Measurements from ENCODE around the gene TM2D3. TPM values are rescaled to one million over a fixed set of nuclear protein-coding genes. Genes with fewer than 3 reads are reported as not detected.

Gene TM2D3
- total and polyA plus RNA-seq, 2 donors (not counting 1 experiment from before 2014, with no cell fraction given) = 35.5 to 63.5 TPM

DNA sequence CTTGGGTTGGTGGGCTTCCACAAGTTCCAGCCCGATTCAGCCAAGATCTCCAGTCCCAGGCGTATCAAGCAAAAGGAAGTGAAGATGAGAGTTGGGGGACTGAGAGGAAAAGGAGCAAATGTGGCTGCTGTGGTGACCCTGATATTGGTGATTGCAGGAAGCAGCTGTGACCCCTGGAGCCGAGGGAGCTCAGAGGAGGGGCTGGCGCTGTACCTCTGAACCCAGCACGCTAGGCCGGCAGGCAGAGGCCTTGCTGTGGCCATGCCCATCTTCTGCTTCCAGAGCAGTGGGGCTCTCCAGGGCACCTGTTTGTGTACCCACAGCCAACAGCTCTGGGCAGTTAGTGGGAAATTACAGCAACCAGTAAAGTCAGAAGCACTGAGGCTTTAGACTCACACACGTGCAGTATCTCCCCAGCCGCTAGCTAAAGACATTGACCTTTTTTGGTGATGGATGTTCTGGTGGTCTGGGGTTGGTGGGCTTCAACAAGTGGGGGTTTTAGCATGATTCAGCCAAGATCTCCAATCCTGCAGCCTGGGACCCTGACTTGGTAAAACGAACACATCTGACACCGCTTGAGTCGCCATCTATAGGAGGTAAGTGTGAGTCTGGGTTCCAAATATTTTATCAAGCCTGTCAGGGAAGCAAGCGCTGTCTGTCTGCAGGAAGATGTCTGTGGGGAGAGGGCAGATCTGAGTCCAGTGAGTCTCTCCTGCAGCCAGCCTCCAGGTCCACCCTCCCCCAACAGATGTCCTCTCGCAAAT, 33.1 kb downstream of the TM2D3 start:
- CTCF ChIA-PET = no interaction called here
- Histone ChIP-seq H2AFZ (ENCODE audit: insufficient read depth, low read depth, low read length, poor library complexity, severe bottlenecking) (no peak overlapping the region), H3K4me3 (ENCODE audit: control extremely low read depth in 1 of 5, extremely low read depth in 1 of 5, insufficient read depth in 1 of 5, low read depth in 2 of 5, low read length in 4 of 5) (no peak overlapping the region), H3K4me1 (ENCODE audit: control insufficient read depth in 2 of 2, insufficient read depth in 2 of 2, low read length in 2 of 2) (peaks cover 0 to 4% of the 10 kb centered on the region in 2 donors), H3K9me3 (ENCODE audit: control extremely low read depth in 1 of 3, control insufficient read depth in 2 of 3, insufficient read depth in 1 of 3, low read length in 2 of 3) (peaks cover 0 to 3% (median 0%) of the 10 kb centered on the region in 3 donors), H3K27me3 (replicated peaks in 1 of 4; ENCODE audit: control extremely low read depth in 1 of 4, control insufficient read depth in 3 of 4, insufficient read depth in 4 of 4, low read length in 3 of 4) (no peaks in the 10 kb centered on the region), H3K4me2 (replicated peaks; ENCODE audit: low read depth, low read length, poor library complexity, severe bottlenecking) (no peak overlapping the region), H3K36me3 (replicated peaks in 1 of 2; ENCODE audit: control extremely low read depth in 1 of 2, control insufficient read depth in 1 of 2, extremely low read depth in 1 of 2, insufficient read depth in 2 of 2, low read length in 1 of 2) (peaks cover 0 to 9% of the 10 kb centered on the region in 2 experiments), H3K9ac (ENCODE audit: low read length) (no peak overlapping the region), H3K79me2 (ENCODE audit: control insufficient read depth, insufficient read depth, low read length) (no peaks in the 10 kb centered on the region), H3K27ac (ENCODE audit: low read length in 2 of 2) (no peak overlapping the region), H4K20me1 (ENCODE audit: control insufficient read depth, insufficient read depth, low read length, poor library complexity, severe bottlenecking) (no peaks in the 10 kb centered on the region)
- Mint-ChIP-seq H3K27me3 (no peaks in the 10 kb centered on the region), H3K9me3 (ENCODE audit: insufficient read depth) (peaks cover 9% of the 10 kb centered on the region), H3K4me1 (peaks cover 3% of the 10 kb centered on the region), H3K27ac (no peak overlapping the region), H3K4me3 (no peak overlapping the region)
- intact Hi-C loops (cut with micrococcal nuclease) = no loop called here
- TF ChIP-seq, protein P1, sequence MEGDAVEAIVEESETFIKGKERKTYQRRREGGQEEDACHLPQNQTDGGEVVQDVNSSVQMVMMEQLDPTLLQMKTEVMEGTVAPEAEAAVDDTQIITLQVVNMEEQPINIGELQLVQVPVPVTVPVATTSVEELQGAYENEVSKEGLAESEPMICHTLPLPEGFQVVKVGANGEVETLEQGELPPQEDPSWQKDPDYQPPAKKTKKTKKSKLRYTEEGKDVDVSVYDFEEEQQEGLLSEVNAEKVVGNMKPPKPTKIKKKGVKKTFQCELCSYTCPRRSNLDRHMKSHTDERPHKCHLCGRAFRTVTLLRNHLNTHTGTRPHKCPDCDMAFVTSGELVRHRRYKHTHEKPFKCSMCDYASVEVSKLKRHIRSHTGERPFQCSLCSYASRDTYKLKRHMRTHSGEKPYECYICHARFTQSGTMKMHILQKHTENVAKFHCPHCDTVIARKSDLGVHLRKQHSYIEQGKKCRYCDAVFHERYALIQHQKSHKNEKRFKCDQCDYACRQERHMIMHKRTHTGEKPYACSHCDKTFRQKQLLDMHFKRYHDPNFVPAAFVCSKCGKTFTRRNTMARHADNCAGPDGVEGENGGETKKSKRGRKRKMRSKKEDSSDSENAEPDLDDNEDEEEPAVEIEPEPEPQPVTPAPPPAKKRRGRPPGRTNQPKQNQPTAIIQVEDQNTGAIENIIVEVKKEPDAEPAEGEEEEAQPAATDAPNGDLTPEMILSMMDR (IDR thresholded peaks at IDR 0.05) = no peak
- POLR2A ChIA-PET = no interaction called here
- DNase-seq (no peak), ATAC-seq (ENCODE audit: low read depth) (no peak)
- 35% methylated on average over 11 of the region's 13 CpGs for WGBS (ENCODE audit: insufficient coverage)

DNA sequence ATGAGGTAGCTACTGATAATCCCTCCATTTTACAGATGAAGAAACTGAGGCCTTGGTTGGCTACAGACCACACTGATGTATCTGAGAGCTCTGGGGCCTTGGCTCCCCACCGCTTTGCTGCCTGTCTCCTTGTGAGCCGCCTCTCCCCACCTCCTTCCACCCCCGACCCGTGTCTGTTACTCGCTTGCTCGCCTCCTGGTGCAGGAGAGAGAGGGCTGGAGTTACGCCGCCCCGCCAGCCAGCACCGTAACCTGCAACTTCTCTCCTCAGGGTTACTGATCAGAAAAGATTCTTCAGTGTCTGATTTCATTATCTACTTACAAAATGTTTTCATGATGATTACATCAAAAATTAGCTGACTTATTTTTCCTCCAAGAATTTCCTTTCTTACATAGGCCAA, 34.1 kb downstream of the TM2D3 start:
- TF ChIP-seq EZH2 (IDR thresholded peaks at IDR 0.05; ENCODE audit: borderline replicate concordance, insufficient read depth, low read depth, low read length, poor library complexity, severe bottlenecking) = no peak
- TF ChIP-seq, protein P1 (IDR thresholded peaks at IDR 0.05) = no peak
- DNase-seq = no peak
- Histone ChIP-seq H3K4me1 (ENCODE audit: control insufficient read depth in 2 of 2, insufficient read depth in 2 of 2, low read length in 2 of 2) (peaks cover 0 to 4% of the 10 kb centered on the region in 2 donors), H3K4me2 (replicated peaks; ENCODE audit: low read depth, low read length, poor library complexity, severe bottlenecking) (no peak overlapping the region), H3K4me3 (ENCODE audit: control extremely low read depth in 1 of 5, extremely low read depth in 1 of 5, insufficient read depth in 1 of 5, low read depth in 2 of 5, low read length in 4 of 5) (no peak overlapping the region), H3K9me3 (ENCODE audit: control extremely low read depth in 1 of 3, control insufficient read depth in 2 of 3, insufficient read depth in 1 of 3, low read length in 2 of 3) (no peaks in the 10 kb centered on the region), H3K79me2 (ENCODE audit: control insufficient read depth, insufficient read depth, low read length) (no peaks in the 10 kb centered on the region), H4K20me1 (ENCODE audit: control insufficient read depth, insufficient read depth, low read length, poor library complexity, severe bottlenecking) (no peaks in the 10 kb centered on the region), H3K36me3 (replicated peaks in 1 of 2; ENCODE audit: control extremely low read depth in 1 of 2, control insufficient read depth in 1 of 2, extremely low read depth in 1 of 2, insufficient read depth in 2 of 2, low read length in 1 of 2) (peaks cover 0 to 5% of the 10 kb centered on the region in 2 experiments), H2AFZ (ENCODE audit: insufficient read depth, low read depth, low read length, poor library complexity, severe bottlenecking) (no peak overlapping the region), H3K27ac (ENCODE audit: low read length in 2 of 2) (no peak overlapping the region), H3K9ac (ENCODE audit: low read length) (no peak overlapping the region), H3K27me3 (replicated peaks in 1 of 4; ENCODE audit: control extremely low read depth in 1 of 4, control insufficient read depth in 3 of 4, insufficient read depth in 4 of 4, low read length in 3 of 4) (no peaks in the 10 kb centered on the region)
- Mint-ChIP-seq H3K4me3 (no peak overlapping the region), H3K27me3 (no peaks in the 10 kb centered on the region), H3K27ac (no peak overlapping the region), H3K9me3 (ENCODE audit: insufficient read depth) (peaks cover 5% of the 10 kb centered on the region), H3K4me1 (peaks cover 3% of the 10 kb centered on the region)
- ATAC-seq (ENCODE audit: low read depth) = no peak
- WGBS (ENCODE audit: insufficient coverage) = no CpG with 5 or more reads among the region's 10 CpGs
- ChIA-PET POLR2A (no interaction called here), CTCF (no interaction called here)
- intact Hi-C loops (cut with micrococcal nuclease) = no loop called here

Measured in B cell (primary cell).